Esophagus muscularis mucosa (tissue), 4 donors: ENCODE measurements around the gene LAT.

ENCODE experiments used
- EP300 ChIP-seq: sonication (generic); formaldehyde crosslinking; IDR thresholded peaks from one replicate; pipeline ENCODE4 v1.6.1; 2017; ENCODE audit warnings: antibody characterized with exemption
- POLR2A ChIP-seq: fragments of 450-650 bp; IDR thresholded peaks from one replicate; pipeline ENCODE4 v1.6.1; 2017; ENCODE audit warnings: antibody characterized with exemption, moderate library complexity, mild to moderate bottlenecking, low read depth
- POLR2AphosphoS5 ChIP-seq, 2 donors: sonication (generic); formaldehyde crosslinking; IDR thresholded peaks; one replicate each; pipeline ENCODE4 v1.6.1; 2017; ENCODE audit warnings: antibody characterized with exemption in 2 of 2
- TF ChIP-seq, protein P1 (sequence below), 3 experiments: fragments of 200-600 bp in 2 of 3; fragments of 450-650 bp in 1 of 3; sonication (generic) in 2 of 3; IDR thresholded peaks; one replicate each; pipeline ENCODE4 v1.5.1; 2017 to 2019; ENCODE audit warnings: antibody characterized with exemption in 3 of 3, mild to moderate bottlenecking in 2 of 3, moderate library complexity in 1 of 3

GRCh38 chr16:29030086-29030840, 45.4 kb downstream of the LAT start:
- TF ChIP-seq POLR2A: no peak
- TF ChIP-seq, protein P1, sequence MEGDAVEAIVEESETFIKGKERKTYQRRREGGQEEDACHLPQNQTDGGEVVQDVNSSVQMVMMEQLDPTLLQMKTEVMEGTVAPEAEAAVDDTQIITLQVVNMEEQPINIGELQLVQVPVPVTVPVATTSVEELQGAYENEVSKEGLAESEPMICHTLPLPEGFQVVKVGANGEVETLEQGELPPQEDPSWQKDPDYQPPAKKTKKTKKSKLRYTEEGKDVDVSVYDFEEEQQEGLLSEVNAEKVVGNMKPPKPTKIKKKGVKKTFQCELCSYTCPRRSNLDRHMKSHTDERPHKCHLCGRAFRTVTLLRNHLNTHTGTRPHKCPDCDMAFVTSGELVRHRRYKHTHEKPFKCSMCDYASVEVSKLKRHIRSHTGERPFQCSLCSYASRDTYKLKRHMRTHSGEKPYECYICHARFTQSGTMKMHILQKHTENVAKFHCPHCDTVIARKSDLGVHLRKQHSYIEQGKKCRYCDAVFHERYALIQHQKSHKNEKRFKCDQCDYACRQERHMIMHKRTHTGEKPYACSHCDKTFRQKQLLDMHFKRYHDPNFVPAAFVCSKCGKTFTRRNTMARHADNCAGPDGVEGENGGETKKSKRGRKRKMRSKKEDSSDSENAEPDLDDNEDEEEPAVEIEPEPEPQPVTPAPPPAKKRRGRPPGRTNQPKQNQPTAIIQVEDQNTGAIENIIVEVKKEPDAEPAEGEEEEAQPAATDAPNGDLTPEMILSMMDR (IDR thresholded peaks at IDR 0.05): no peak
- no peak for TF ChIP-seq EP300
- TF ChIP-seq POLR2AphosphoS5 (IDR thresholded peaks at IDR 0.05): no peak
